Measurements from ENCODE around the gene KRT72. TPM values are rescaled to one million over a fixed set of nuclear protein-coding genes. Genes with fewer than 3 reads are reported as not detected.
"Not testable (repeated sequence)": the region's sequence is repeated elsewhere in the genome, so short reads cannot be mapped to it uniquely, and the experiment has no call there.

The KRT72 gene
- total RNA-seq, 1 donor from 2014 or later = not detected

DNA sequence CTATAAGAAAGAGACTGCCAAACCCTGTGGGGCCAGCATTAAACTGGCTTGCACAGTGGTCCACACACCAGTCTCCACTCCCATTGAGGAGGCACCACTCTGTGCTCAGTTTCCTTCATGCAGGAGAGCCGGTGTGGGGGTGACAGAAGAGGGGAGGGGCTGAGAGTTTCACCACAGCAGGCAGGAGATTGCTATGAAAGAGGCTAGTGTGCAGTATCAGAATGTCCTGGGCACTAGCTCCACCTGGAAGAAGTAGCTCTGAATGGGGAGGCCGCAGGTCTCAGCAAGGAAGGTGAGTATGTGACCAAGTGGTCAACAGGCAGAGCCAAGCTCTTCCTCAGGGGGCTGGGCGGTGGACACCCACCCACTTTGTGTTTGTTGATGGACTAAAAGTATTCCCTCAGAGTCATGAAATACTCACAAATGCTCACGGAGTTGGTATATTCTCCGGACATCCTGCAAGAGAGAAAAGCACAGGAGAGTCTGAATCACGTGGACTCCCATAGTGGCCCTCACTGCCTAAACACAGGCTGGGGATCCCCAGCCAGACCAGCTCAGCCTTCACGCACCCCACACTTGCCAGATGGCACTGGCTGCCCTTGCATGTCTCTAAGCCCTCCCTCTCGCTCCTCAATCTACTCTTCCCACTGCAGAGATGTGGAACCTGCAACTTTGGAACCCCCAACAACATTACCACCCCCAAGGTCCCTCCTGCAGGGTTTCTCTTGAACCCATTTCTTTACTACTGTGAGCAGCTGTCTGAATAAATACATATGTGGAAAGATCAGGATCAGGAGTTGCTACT, 7.8 kb upstream of the KRT72 start:
- no peak for DNase-seq (ENCODE audit: low spot score in 2 of 2)
- FAIRE-seq = no peak

DNA sequence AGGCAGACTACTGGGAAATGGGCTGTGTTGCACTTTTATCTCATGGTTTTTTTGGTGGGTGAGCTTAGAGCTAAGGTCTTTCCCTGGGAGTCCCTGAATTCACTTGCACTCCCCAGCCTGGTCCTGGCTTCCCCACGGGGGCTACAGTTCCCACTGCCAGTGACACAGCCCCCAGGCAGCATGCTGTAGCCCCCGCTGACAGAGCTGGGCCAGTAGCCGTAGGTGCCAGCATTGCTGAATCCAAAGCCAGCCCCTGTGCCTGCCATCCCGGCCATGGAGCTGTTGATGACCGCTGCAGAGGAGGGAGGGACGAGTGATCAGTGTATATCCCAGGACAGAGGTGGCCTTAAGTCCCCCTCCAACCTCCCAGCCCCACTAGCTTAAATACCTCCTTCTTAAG, 6.9 kb upstream of the KRT72 start:
- FAIRE-seq = no peak

DNA sequence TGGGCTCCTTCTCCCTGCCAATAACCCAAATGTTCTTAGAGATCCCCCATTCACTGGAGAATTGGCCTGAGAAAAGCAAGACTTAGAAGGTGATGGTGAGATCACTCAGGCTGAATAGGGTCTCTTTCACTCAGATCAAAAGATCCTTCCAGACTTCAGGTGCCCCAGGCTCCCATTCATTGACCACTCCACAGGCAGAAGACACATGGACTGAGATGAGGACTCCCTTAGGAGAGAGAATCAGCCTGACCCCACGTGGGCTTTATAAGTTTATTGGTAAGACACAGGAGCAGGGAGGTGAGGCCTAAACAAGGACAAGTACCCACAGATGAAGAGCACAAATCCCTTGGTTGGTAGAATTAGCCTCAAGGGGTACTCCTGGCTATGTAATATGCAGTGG, 6.1 kb upstream of the KRT72 start:
- FAIRE-seq (no peak), DNase-seq (ENCODE audit: low spot score in 2 of 2) (no peak)

More for the DNA sequence above, 6.9 kb upstream of the KRT72 start:
- DNase-seq (ENCODE audit: low spot score in 2 of 2) = no peak

DNA sequence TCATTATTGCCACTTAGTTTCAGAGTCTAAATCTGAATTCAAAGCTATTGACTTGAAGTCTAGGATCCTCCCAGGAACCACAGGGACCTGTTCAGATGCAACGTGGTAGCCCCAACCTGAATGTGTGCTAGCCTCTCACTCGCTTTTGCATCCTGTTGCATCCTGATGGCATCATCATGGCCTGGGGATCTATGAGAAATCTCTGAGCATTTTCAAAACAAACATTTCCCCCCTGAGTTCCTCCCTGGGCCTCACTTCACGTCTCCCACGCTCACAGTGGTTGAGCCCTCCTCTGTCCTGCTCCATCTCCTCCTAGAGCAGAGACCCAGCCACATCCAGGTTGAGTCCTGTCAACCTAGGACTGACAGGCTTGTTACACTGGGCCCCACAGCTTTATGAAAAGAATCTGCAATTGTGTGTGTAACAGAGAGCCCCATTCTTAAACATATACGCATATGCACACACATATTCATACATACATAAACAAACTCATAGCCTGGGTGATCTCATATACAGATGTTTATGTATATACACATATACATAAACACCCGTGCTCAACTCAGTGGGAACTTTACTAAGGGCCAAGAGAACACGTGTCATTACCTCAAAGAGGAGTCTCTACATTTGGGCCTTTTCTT, 5.4 kb upstream of the KRT72 start:
- no peak for FAIRE-seq
- no peak for DNase-seq (ENCODE audit: low spot score in 2 of 2)

DNA sequence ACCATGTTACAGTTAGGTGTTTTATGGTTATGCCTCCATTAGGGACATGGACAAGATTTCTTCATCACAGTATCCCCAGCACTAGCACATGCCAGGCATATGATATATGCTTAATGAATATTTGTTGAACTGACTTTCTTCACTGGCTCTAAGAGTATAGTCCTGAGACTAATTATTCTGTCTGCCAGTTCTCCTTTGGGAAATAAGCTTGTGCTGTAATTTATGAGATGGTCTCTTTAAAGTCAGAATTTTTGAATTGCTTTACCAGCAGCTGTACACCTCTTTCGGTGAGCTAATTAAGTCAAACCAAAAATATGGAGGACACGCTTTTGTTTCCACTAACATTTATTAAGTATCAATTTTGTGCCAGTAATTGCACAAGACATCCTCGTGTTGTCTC, 4.8 kb upstream of the KRT72 start:
- no peak for DNase-seq (ENCODE audit: low spot score in 2 of 2)

DNA sequence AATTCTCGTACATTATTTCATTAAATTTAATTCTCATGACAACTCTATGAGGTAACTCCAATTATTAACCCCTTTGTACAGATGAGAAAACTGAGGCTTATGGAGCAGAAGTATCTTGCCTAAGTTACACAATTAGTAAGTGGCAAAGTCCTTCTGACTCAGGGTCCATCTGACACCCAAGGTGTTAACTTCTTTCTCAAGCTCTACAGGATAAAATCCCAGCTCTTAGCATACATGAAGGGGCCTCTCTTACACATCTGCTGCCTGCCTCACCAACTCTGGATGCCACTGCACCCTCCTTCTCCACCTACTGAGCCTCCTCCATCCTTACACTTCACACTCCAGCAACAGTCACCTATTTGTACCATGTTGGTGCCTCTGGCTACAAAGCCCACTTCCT, 4.3 kb upstream of the KRT72 start:
- no peak for FAIRE-seq
- no peak for DNase-seq (ENCODE audit: low spot score in 2 of 2)

More for the DNA sequence above, 4.8 kb upstream of the KRT72 start:
- FAIRE-seq = no peak

DNA sequence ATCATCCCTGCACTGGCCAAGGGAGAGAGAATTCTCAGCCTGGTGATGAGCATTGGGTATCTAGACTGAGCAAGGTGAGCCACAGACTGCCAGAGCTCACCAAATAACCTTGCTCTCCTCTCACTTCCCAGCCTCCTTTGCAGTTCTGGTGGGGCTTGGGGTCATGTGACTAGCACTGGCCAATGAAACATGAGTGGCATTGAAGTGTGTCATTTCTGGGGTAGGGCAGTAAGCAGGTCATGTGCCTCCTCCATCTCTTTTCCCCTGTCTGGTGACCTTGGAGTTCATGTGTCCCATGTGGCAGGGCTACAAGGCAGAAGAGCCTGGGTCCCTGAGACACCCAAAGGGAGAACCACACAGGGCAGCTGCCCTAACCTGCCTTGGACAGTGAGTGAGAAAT, 3.6 kb upstream of the KRT72 start:
- DNase-seq (ENCODE audit: low spot score in 2 of 2) (no peak), FAIRE-seq (no peak)

DNA sequence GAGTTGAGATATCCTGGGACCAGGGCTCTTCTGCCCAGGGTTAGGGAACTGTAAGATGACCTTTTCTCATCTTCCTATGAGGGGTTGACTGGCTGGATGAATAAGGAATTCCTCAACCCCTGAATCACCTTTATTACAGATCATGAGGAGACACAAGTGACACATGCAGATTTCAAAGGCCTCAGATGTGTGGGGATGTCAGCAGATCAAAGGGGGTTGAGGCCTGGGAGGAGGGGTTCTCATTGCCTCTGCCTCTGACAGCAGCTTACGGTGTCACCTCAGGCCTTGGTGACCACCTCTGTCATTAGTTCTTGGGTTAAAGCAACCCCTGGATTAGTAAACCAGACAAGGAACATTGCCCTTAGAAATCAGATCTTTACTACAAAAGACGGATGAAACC, 2.1 kb upstream of the KRT72 start:
- DNase-seq (ENCODE audit: low spot score in 2 of 2) (no peak), FAIRE-seq (no peak)

DNA sequence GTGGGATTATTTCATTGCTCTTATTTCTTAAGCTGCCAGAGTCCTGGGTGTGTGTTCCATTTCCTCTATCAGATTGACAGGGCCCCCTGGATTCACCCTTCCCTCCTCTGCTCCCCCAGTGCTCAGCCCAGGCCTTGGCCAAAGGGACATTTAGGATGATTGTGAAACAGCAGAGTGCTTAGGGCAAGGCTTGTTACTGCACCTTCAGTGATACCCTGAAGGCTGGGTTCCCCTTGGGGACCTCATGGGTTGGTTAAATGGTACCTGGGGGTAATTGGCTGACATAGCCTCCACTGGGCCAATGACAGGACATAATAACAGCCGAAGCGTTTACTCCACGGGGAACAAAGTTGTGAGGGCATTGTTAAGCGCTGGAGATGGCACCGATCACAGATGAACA, 1.3 kb upstream of the KRT72 start:
- FAIRE-seq = no peak
- DNase-seq (ENCODE audit: low spot score in 2 of 2) = no peak

DNA sequence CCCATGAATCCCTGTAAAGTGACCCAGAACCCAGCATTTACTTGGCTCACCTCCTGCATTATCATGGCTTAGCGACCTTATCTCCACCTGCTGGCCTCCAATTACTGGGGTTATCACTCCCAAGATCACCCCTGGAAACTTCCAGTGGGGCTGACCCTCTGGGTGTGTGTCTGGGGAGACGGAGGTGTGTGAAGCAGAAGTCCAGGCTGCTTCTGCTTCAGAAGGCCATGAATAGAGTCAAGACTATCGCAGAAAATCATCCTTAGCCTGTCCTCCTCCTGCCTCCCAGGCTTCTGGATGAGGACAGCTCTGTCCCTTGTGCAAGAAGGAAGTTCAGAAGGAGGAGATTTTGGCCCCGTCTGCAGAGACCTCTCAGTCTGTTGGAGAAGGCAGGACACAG, 408 bp upstream of the KRT72 start:
- DNase-seq (ENCODE audit: low spot score in 2 of 2) (no peak), FAIRE-seq (no peak)

DNA sequence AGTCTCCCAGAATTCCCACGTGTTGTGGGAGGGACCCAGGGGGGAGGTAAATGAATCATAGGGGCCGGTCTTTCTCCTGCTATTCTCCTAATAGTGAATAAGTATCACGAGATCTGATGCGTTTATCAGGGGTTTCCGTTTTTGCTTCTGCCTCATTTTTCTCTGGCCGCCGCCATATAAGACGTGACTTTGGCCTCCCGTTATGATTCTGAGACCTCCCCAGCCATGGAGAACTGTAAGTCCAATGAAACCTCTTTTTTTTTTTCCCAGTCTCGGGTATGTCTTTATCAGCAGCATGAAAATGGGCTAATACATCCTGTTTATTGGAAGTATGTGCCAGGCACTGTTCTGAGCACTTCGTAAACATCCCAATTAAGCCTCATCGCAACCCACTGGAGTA, 788 bp downstream of the KRT72 start:
- DNase-seq (ENCODE audit: low spot score in 2 of 2) (no peak), FAIRE-seq (no peak)

DNA sequence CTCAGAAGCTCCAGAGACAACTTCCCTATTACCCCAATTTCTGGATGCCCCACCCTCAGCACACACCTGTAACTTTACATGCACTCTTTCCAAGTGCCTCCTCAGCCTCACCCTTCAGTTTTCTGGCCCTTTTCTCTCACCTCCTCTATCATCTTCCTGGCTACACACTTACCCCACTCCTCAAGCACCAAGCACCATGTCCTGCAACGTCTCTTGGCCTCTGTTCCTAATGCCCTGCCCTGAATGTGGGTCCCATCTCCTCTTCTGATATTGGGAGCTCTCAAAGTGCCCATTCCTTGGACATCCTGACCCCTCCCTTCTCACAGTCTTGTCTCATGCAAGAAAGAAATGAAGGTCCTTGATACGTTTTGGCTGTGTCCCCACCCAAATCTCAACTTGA, 1.2 kb downstream of the KRT72 start:
- FAIRE-seq (no peak), DNase-seq (ENCODE audit: low spot score in 2 of 2) (no peak)

DNA sequence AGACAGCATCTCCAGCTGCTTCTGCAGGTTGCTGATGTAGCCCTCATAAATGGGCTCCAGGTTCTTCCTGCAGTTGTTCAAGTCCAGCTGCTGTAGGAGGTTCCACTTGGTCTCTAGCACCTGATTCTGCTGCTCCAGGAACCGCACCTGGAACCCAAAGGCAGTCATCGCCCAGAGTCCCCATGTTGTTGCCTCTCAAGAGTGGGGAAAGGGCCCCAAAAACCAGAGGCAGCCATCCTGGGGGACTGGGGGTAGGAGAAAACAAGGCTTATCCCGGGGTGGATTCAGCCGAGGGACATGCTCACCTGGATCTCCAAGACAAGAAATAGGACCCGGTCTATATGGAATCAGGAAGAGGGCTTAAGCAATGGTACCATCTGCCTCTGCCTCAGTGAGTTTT, 2.3 kb downstream of the KRT72 start:
- no peak for FAIRE-seq
- no peak for DNase-seq (ENCODE audit: low spot score in 2 of 2)

DNA sequence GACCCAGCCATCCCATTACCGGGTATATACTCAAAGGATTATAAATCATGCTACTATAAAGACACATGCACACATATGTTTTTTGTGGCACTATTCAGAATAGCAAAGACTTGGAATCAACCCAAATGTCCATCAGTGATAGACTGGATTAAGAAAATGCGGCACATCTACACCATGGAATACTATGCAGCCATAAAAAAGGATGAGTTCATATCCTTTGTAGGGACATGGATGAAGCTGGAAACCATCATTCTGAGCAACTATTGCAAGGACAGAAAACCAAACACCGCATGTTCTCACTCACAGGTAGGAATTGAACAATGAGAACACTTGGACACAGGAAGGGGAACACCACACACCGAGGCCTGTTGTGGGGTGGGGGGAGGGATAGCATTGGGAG, 7.0 kb downstream of the KRT72 start:
- FAIRE-seq; DNase-seq (ENCODE audit: low spot score in 2 of 2): not testable (repeated sequence)

DNA sequence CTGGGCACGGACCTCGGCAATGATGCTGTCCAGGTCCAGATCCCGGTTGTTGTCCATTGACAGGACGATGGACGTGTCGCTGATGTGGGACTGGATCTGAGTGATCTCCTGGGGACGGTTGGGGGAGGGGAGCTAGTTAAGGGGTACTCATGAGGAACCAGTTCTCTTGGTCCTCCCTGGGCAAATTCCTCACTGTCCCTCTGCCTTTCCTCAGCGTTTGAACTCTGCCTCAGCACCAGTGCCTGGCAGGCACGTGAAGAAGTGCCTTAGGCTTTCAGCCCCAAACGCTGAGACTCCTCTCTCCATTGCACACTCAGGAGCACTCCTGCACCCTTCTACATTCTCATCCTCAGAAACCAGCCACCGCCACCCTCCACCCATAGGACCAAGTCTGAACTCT, 9.7 kb downstream of the KRT72 start:
- no peak for FAIRE-seq
- DNase-seq (ENCODE audit: low spot score in 2 of 2) = no peak

DNA sequence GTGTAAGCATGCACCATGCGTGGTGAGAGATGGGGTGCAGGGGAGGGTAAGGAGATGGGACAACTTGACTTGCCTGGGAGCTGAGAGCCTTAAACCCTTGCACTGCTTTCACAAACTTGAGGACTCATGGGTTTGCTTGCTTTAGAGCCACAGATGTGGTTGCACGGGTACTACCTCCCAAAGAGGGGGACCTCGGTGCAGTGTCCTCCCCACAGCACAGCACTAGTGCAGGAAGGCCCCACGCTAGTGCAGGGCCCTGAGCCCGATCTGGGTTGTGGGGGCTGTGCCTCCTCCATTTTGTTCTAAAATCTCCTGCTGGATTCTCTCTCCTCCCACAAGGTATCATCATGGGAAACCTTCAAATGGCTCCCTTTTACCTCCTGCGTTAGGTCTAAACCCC, 11.2 kb downstream of the KRT72 start:
- FAIRE-seq (no peak), DNase-seq (ENCODE audit: low spot score in 2 of 2) (no peak)

DNA sequence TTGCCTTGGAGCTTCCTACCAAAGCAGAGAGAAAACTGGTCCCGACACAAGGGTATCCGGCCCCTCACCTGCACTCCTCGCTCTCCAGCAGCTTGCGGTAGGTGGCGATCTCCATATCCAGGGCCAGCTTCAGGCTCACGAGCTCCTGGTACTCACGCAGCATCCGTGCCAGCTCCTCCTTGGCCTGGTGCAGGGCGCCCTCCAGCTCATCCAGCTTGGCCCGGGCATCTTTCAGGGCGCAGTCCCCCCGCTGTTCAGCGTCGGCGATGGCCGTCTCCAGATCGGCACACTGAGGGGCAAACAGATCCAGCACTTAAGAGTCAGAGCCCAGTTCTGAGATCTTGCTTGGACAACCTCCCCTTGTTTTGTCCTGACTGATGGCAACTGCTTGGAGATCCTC, 13.7 kb downstream of the KRT72 start:
- DNase-seq (ENCODE audit: low spot score in 2 of 2) = no peak

DNA sequence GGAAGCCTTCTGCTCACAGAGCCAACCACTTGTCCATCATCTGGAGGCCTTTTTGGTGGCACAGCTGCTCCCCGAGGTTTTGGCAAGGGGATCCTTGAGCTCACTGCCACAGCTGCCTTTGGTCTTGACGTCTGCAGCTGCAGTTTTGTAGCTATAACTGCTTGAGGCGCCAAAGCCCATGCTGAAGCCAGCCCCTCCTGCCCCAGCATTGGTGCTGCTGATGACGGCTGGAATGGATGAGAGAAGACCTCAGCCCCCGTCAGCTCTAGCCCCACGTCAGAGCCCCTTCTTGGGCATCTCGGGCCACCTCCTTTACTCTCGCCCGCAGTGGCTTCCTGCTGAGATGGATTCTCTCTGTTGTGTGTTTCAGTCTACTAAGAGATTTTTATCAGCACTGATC, 15.3 kb downstream of the KRT72 start:
- DNase-seq (ENCODE audit: low spot score in 2 of 2) (no peak), FAIRE-seq (no peak)

More for the DNA sequence above, 13.7 kb downstream of the KRT72 start:
- FAIRE-seq = no peak

DNA sequence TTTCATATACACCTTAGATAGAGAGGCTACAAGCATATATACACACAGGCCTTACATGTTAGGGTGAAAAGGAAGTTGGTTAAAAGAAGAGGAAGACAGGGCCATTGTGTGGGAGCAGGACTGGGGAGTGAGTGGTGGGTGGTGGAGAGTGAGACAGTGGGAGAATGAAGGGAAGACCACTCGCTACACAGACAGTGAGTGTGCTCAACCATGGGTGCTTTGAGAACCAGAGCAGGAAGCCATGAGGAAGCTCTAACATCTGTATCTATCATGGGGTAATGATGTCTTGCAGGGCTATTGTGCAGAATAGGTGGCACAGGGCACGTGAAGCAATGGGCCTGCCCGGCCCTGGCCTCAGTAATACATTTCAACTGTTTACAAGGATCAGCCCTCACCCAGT, 16.2 kb downstream of the KRT72 start:
- FAIRE-seq (no peak), DNase-seq (ENCODE audit: low spot score in 2 of 2) (no peak)

DNA sequence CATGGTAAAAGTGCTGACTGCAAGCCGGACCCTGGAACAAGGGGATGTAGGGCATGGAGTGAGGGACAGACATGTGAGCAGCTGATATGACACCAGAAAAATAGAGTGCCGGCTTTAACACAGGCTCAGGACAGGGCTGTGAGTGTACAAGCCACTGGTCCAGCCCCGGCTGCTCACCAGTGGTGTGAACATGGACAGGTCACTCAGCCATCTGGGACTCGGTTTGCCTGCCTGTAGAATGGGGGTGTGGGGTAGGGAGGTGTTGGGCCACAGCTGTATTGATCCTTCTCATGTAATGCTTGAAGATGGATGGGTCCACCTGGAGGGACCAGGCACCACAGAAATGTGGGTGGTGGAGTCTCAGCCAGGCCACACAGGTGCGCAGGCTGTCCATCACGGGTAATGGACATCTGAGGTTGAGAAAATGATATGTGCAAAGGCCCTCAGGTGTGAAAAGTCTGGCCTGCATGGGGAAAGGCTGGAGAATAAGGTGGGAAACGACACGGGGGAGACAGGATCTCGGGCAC, 17.0 kb downstream of the KRT72 start:
- FAIRE-seq = no peak

DNA sequence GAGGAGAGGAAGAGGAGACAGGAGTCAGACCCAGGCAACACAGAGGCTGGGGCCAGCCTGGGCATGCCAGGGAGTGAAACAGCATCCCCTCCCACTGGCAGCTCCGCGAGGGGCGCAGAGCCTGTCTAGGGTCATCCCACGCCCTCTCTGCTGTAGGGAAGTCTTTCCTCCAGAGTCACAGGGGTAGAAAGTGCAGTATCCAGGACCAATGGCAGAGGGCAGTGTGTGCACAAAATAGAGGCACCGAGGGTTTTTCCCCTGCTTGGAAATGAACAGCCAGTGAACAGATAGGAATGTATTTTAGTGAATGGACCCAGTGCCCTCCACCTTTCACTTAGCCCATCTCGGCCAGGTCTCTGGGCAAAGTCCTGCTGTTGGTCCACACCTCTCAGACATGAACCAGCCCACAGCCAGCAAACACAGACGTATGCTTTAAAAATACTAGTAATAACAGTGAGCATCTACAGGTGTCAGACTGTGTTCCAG, 18.2 kb downstream of the KRT72 start:
- FAIRE-seq (no peak), DNase-seq (ENCODE audit: low spot score in 2 of 2) (peak; percentile 42 to 72)

More for the DNA sequence above, 17.0 kb downstream of the KRT72 start:
- DNase-seq (ENCODE audit: low spot score in 2 of 2) = no peak

DNA sequence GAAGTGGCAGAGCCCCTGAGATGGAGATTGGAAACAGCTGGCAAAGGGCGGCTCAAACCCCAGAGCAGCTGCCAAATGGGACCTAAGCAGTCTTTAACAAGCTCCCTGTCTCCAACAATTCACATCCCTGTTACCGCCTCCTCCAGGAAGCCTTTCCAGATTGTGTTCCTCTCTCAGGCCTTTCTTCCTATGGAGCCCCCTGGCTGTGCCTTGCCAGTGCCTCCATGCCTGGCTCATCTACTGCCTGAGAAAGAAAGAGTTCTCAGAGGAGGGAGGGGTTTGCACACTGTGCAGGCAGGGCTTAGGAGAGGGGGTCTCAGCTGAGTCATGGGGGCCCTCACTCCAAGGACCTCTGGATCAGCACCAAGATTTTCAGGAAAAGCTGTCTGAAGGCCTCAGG, 18.8 kb downstream of the KRT72 start:
- FAIRE-seq (no peak), DNase-seq (ENCODE audit: low spot score in 2 of 2) (no peak)

Measured in frontal cortex (tissue), 4 donors.